Lung microvascular endothelial cell (primary cell): ENCODE results near the gene ARMH4. TPM values are rescaled to one million over a fixed set of nuclear protein-coding genes. Genes with fewer than 3 reads are reported as not detected.

Experiments used
- DNase-seq, 2 donors: peaks; one replicate each; pipeline versions ENCODE4 v3.0.0 to v3.0.0-alpha.2; 2010; ENCODE audit warnings: low read depth in 2 of 2
- total RNA-seq: library from RNA; depleted of rRNA; stranded (reverse); fragments of >200 nt; gene quantifications from 2 replicates; pipeline ENCODE4 v1.2.1, GENCODE V29; 2014

Gene ARMH4
- total RNA-seq, 1 donor from 2014 or later: 1.8 TPM

GRCh38 chr14:58099682-58100081 is 52.3 kb downstream of the ARMH4 start:
- no peak for DNase-seq

GRCh38 chr14:58098507-58098906 is 53.5 kb downstream of the ARMH4 start:
- peak in 1 of 2 donors; percentile 39 for DNase-seq

- DNase-seq: no peak
Measured at GRCh38 chr14:58096731-58097130, 55.3 kb downstream of the ARMH4 start.

- no peak for DNase-seq
Measured at GRCh38 chr14:58091883-58092630, 60.0 kb downstream of the ARMH4 start.

GRCh38 chr14:58089612-58090011 is 62.4 kb downstream of the ARMH4 start:
- no peak for DNase-seq

GRCh38 chr14:58088961-58089360 is 63.1 kb downstream of the ARMH4 start:
- DNase-seq: no peak

- DNase-seq: no peak
Measured at GRCh38 chr14:58085877-58086276, 66.1 kb downstream of the ARMH4 start.

- DNase-seq: peak; percentile 34 to 88
Measured at GRCh38 chr14:58082491-58083098, 69.4 kb downstream of the ARMH4 start.

GRCh38 chr14:58082011-58082410 is 70.0 kb downstream of the ARMH4 start:
- DNase-seq: peak in 1 of 2 donors; percentile 17

GRCh38 chr14:58078471-58078870 is 73.5 kb downstream of the ARMH4 start:
- no peak for DNase-seq

- no peak for DNase-seq
Measured at GRCh38 chr14:58078068-58078467, 73.9 kb downstream of the ARMH4 start.

- DNase-seq: no peak
Measured at GRCh38 chr14:58077621-58078020, 74.4 kb downstream of the ARMH4 start.

- no peak for DNase-seq
Measured at GRCh38 chr14:58073516-58073915, 78.5 kb downstream of the ARMH4 start.

- DNase-seq: peak; percentile 76 to 80
Measured at GRCh38 chr14:58072288-58073071, 79.5 kb downstream of the ARMH4 start.

- DNase-seq: no peak
Measured at GRCh38 chr14:58071341-58071740, 80.7 kb downstream of the ARMH4 start.

- DNase-seq: no peak
Measured at GRCh38 chr14:58068306-58068705, 83.7 kb downstream of the ARMH4 start.

- no peak for DNase-seq
Measured at GRCh38 chr14:58066115-58066514, 85.9 kb downstream of the ARMH4 start.

GRCh38 chr14:58061581-58061980 is 90.4 kb downstream of the ARMH4 start:
- no peak for DNase-seq

GRCh38 chr14:58060898-58061297 is 91.1 kb downstream of the ARMH4 start:
- DNase-seq: no peak

- no peak for DNase-seq
Measured at GRCh38 chr14:58060077-58060476, 91.9 kb downstream of the ARMH4 start.

GRCh38 chr14:58059126-58059525 is 92.9 kb downstream of the ARMH4 start:
- DNase-seq: no peak

GRCh38 chr14:58055497-58056010 is 96.5 kb downstream of the ARMH4 start:
- no peak for DNase-seq
